Measurements from ENCODE around the gene BRD4.

- TF ChIP-seq RAD21 (IDR thresholded peaks at IDR 0.05; ENCODE audit: low read depth), result no peak
- no peak for TF ChIP-seq ZBTB7A (IDR thresholded peaks at IDR 0.05; ENCODE audit: low read depth)
- TF ChIP-seq REST (IDR thresholded peaks at IDR 0.05; ENCODE audit: low read depth), result no peak
- TF ChIP-seq USF1 (IDR thresholded peaks at IDR 0.05), result no peak
- no peak for TF ChIP-seq TAF1 (IDR thresholded peaks at IDR 0.05; ENCODE audit: low read depth)
- TF ChIP-seq CEBPB (IDR thresholded peaks at IDR 0.05), result no peak
- no peak for TF ChIP-seq YY1 (IDR thresholded peaks at IDR 0.05; ENCODE audit: low read depth)
These were observed 78.8 kb downstream of the BRD4 start for GRCh38 chr19:15253513-15253912.
